Activated CD8-positive, alpha-beta T cell treated with anti-CD3 and anti-CD28 coated beads for 36 hours (primary cell): ENCODE results near the gene POC1B. TPM values are rescaled to one million over a fixed set of nuclear protein-coding genes. Genes with fewer than 3 reads are reported as not detected.

ENCODE experiments used
- ATAC-seq: fragments of 200-7000 bp; cut with Tn5 transposase; one replicate; pipeline ENCODE4 v1.10.0; 2021; ENCODE audit warnings: mild to moderate bottlenecking, moderate library complexity
- CTCF ChIA-PET: fragments of 350-600 bp; sonication (Branson Sonifier 250); formaldehyde crosslinking; loops from one replicate; lab custom pipeline; 2021; ENCODE audit warnings: antibody characterized with exemption; lab: Charles Lee
- POLR2A ChIA-PET: fragments of 350-600 bp; sonication (Branson Sonifier 250); formaldehyde crosslinking; loops from one replicate; lab custom pipeline; 2021; ENCODE audit warnings: antibody characterized with exemption; lab: Charles Lee
- DNase-seq: peaks from one replicate; pipeline ENCODE4 v3.0.0-alpha.2; 2020
- H3K27ac Mint-ChIP-seq: one replicate; pipeline ENCODE4 v1.8.0; 2021; ENCODE audit warnings: mild to moderate bottlenecking, mixed read lengths
- H3K27me3 Mint-ChIP-seq: one replicate; pipeline ENCODE4 v1.8.0; 2021; ENCODE audit warnings: mixed read lengths
- H3K36me3 Mint-ChIP-seq: one replicate; pipeline ENCODE4 v1.8.0; 2021; ENCODE audit warnings: low read depth, mixed read lengths
- H3K4me1 Mint-ChIP-seq: one replicate; pipeline ENCODE4 v1.8.0; 2021; ENCODE audit warnings: low read depth, mixed read lengths
- H3K4me3 Mint-ChIP-seq: one replicate; pipeline ENCODE4 v1.8.0; 2021; ENCODE audit warnings: mild to moderate bottlenecking, moderate library complexity, mixed read lengths
- H3K9me3 Mint-ChIP-seq: one replicate; pipeline ENCODE4 v1.8.0; 2021; ENCODE audit warnings: mixed read lengths
- intact Hi-C: fragments of 100-400 bp; cut with micrococcal nuclease; formaldehyde crosslinking; loops from one replicate; pipeline ENCODE4 v1.10.0; 2022
- total RNA-seq, 2 experiments: library from RNA; stranded (reverse); gene quantifications; one replicate each; pipeline ENCODE4 v1.2.3, GENCODE V29; 2021
- TF ChIP-seq, protein P1 (sequence below): fragments of 200-600 bp; IDR thresholded peaks from one replicate; pipeline ENCODE4 v1.8.0; 2022; ENCODE audit warnings: antibody characterized with exemption, mild to moderate bottlenecking

POC1B gene
- total RNA-seq, 2 experiments from 2014 or later: 31.9 to 34.8 TPM

DNA sequence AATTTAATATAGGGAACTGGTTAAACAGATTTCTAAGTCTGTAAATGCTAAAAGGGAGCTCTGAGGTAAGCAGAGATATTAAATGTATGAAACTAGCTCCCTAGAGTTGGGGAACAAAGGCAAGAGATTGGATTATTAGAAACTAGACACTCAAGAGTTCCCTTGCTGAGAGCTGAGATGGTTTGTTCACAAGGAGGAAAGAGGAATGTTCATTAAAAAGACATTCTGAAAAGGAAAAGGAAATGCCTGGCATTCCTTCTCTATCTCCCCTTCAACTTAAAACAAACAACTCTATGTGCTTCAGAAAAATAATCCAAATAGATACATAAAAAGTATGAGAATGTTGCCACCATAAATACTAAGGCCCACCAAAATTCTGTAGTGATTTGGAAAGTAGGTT is 74.9 kb downstream of the POC1B start:
- Mint-ChIP-seq H3K36me3 (peaks cover 26% of the 10 kb centered on the region), H3K27me3 (no peaks in the 10 kb centered on the region), H3K27ac (no peak overlapping the region), H3K4me1 (peaks cover 7% of the 10 kb centered on the region), H3K9me3 (no peaks in the 10 kb centered on the region), H3K4me3 (no peak overlapping the region)
- intact Hi-C loops: no loop called here
- ChIA-PET CTCF (interaction anchor here (0.9 to 1.7 kb wide), 3 partner anchors 11 to 433 kb away, joined by 4 to 5 read pairs (median 4); no protein-coding TSS in a partner anchor), POLR2A (no interaction called here)
- DNase-seq: no peak
- ATAC-seq: no peak
- TF ChIP-seq, protein P1, sequence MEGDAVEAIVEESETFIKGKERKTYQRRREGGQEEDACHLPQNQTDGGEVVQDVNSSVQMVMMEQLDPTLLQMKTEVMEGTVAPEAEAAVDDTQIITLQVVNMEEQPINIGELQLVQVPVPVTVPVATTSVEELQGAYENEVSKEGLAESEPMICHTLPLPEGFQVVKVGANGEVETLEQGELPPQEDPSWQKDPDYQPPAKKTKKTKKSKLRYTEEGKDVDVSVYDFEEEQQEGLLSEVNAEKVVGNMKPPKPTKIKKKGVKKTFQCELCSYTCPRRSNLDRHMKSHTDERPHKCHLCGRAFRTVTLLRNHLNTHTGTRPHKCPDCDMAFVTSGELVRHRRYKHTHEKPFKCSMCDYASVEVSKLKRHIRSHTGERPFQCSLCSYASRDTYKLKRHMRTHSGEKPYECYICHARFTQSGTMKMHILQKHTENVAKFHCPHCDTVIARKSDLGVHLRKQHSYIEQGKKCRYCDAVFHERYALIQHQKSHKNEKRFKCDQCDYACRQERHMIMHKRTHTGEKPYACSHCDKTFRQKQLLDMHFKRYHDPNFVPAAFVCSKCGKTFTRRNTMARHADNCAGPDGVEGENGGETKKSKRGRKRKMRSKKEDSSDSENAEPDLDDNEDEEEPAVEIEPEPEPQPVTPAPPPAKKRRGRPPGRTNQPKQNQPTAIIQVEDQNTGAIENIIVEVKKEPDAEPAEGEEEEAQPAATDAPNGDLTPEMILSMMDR: no peak

DNA sequence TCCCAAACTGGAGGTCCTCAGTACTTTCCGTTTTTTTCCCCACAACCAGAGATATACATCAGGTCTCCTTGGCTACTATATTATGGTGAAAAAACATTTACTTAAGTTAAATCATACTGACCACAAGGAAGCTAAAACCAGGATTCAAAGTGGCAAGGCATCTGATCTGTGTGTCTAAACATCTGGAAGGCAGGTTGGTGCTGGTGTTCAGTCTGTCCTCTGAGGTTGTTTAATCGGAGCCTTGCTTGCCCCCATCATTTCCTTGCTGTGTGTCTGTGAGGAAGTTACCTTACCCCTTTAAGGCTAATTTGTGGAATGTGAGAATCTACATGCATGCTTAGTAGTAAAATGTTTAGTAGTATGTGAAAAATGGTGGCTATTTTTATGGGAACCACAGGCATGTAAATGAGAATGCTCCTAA is 76.9 kb downstream of the POC1B start:
- peaks cover 30% of the 10 kb centered on the region for H3K36me3 Mint-ChIP-seq
- intact Hi-C loops: no loop called here
- ChIA-PET CTCF (interaction anchor here (1.1 kb wide), 1 partner anchor 429 kb away, joined by 3 read pairs; no protein-coding TSS in a partner anchor), POLR2A (no interaction called here)
- peaks cover 4% of the 10 kb centered on the region for H3K9me3 Mint-ChIP-seq
- no peak overlapping the region for H3K27ac Mint-ChIP-seq
- TF ChIP-seq, protein P1: no peak
- H3K4me3 Mint-ChIP-seq: no peak overlapping the region
- H3K4me1 Mint-ChIP-seq: peaks cover 1% of the 10 kb centered on the region
- no peak for DNase-seq
- no peaks in the 10 kb centered on the region for H3K27me3 Mint-ChIP-seq
- ATAC-seq: no peak

DNA sequence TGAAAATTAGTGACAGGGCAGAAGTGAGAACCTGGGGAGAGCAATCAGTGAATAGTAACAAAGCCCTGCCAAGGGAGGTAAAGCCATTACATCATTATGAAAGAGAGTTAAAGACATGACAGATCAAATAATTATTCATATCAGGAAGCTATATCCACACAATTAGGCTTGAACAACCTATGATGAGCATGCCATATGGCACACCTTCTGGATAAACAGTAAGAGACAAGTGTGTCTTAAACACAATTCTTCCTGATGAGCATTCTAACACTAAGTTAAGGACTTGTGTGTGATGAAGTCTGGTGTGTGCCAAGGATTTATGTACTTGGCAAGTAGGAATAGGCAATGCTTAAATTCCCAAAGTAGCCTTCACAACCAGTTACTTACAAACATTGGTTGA is 77.3 kb downstream of the POC1B start:
- peaks cover 32% of the 10 kb centered on the region for H3K36me3 Mint-ChIP-seq
- ChIA-PET POLR2A (interaction anchor here (1.1 kb wide), 1 partner anchor 13 kb away, joined by 3 read pairs; no protein-coding TSS in a partner anchor), CTCF (no interaction called here)
- ATAC-seq: no peak
- peaks cover 6% of the 10 kb centered on the region for H3K9me3 Mint-ChIP-seq
- H3K27ac Mint-ChIP-seq: no peak overlapping the region
- H3K4me3 Mint-ChIP-seq: no peak overlapping the region
- DNase-seq: no peak
- intact Hi-C loops: no loop called here
- TF ChIP-seq, protein P1: no peak
- peaks cover 1% of the 10 kb centered on the region for H3K4me1 Mint-ChIP-seq
- H3K27me3 Mint-ChIP-seq: no peaks in the 10 kb centered on the region

DNA sequence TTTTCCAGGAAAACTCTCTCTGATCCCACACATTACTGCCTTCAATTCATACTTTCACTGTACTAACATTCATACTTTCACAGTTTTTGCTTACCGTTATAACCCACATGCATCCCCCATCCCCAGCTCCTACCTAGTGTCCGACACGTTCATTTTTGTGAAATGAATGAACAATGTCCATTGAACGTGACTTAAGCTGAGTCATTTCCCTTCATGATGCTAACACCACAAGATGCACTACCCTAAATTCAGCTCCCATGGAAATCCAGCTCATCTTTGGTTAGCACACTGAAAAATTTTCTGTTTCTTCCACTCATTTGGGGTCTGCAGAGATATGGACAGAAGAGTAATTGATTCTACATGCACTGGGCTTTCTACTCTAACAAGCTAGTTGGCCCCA is 85.9 kb downstream of the POC1B start:
- Mint-ChIP-seq H3K27ac (no peak overlapping the region), H3K4me1 (peaks cover 11% of the 10 kb centered on the region), H3K4me3 (no peak overlapping the region), H3K36me3 (peaks cover 53% of the 10 kb centered on the region), H3K9me3 (peaks cover 12% of the 10 kb centered on the region), H3K27me3 (no peaks in the 10 kb centered on the region)
- TF ChIP-seq, protein P1: no peak
- ATAC-seq (no peak), DNase-seq (no peak)
- ChIA-PET CTCF (interaction anchor here (1.4 kb wide), 1 partner anchor 11 kb away, joined by 4 read pairs; no protein-coding TSS in a partner anchor), POLR2A (no interaction called here)
- intact Hi-C loops: no loop called here

DNA sequence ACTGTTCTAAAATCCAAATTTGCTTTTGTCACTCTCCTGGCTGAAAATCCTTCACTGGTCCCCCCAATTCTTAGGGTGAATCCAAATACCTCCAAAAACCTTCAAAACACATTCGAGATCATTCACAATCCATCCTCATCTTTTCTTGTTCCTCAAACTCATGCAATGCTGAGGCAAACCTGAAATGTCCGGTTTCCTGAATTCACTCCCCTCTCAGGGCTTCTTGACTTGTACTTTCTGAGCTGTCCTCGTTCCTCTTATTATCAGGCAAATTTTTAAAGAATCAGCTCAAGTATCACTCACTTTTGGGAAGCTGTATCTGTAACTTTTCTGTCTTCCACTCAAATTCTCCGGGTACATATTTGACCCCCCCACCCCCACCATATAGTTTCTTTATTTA is 88.6 kb downstream of the POC1B start:
- Mint-ChIP-seq H3K27me3 (no peaks in the 10 kb centered on the region), H3K9me3 (peaks cover 5% of the 10 kb centered on the region), H3K4me3 (no peak overlapping the region), H3K4me1 (peaks cover 11% of the 10 kb centered on the region), H3K36me3 (peaks cover 51% of the 10 kb centered on the region), H3K27ac (no peak overlapping the region)
- DNase-seq: no peak
- POLR2A ChIA-PET: no interaction called here
- no peak for ATAC-seq
- intact Hi-C loops: no loop called here
- CTCF ChIA-PET: interaction anchor here (1.0 kb wide), 2 partner anchors 11 to 25 kb away, joined by 3 read pairs; no protein-coding TSS in a partner anchor
- TF ChIP-seq, protein P1: no peak
